Measurements from ENCODE around the gene SLC25A18. TPM values are rescaled to one million over a fixed set of nuclear protein-coding genes. Genes with fewer than 3 reads are reported as not detected.

SLC25A18 gene
- total RNA-seq, 1 donor from 2014 or later, result 1.4 TPM

DNA sequence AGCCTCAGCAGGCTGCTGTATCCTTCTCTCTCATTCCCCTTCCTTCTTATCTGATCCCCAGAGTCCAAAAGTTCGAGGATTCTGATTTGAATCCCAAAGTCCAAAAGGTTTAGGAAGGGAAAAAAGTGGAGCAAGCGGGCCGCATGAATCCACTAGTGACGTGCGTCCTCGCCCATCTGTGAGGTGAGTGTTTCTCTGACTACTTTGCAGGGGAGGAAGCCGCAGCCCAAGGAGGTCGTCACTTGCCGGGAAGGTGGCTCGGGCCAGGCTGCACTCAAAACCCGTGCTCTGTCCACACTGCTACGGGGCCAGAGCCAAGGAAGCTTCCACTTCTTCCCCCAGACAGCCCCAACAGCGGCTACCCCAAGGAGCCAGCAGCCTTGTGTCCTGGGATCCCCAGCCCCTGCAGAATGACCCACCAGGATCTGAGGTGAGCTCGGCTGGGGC is 16.3 kb downstream of the SLC25A18 start:
- TF ChIP-seq, protein P1, sequence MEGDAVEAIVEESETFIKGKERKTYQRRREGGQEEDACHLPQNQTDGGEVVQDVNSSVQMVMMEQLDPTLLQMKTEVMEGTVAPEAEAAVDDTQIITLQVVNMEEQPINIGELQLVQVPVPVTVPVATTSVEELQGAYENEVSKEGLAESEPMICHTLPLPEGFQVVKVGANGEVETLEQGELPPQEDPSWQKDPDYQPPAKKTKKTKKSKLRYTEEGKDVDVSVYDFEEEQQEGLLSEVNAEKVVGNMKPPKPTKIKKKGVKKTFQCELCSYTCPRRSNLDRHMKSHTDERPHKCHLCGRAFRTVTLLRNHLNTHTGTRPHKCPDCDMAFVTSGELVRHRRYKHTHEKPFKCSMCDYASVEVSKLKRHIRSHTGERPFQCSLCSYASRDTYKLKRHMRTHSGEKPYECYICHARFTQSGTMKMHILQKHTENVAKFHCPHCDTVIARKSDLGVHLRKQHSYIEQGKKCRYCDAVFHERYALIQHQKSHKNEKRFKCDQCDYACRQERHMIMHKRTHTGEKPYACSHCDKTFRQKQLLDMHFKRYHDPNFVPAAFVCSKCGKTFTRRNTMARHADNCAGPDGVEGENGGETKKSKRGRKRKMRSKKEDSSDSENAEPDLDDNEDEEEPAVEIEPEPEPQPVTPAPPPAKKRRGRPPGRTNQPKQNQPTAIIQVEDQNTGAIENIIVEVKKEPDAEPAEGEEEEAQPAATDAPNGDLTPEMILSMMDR (conservative IDR thresholded peaks at IDR 0.05), result no peak
- H3K4me1 Mint-ChIP-seq (ENCODE audit: unreplicated experiment), result peaks cover 15% of the 10 kb centered on the region
- H3K27me3 Mint-ChIP-seq, result no peaks in the 10 kb centered on the region
- no peak overlapping the region for H3K27ac Mint-ChIP-seq
- H3K36me3 Mint-ChIP-seq, result no peaks in the 10 kb centered on the region
- no peak for DNase-seq (ENCODE audit: extremely low spot score, unreplicated experiment)
- no peaks in the 10 kb centered on the region for H3K9me3 Mint-ChIP-seq
- H3K4me3 Mint-ChIP-seq, result no peak overlapping the region

DNA sequence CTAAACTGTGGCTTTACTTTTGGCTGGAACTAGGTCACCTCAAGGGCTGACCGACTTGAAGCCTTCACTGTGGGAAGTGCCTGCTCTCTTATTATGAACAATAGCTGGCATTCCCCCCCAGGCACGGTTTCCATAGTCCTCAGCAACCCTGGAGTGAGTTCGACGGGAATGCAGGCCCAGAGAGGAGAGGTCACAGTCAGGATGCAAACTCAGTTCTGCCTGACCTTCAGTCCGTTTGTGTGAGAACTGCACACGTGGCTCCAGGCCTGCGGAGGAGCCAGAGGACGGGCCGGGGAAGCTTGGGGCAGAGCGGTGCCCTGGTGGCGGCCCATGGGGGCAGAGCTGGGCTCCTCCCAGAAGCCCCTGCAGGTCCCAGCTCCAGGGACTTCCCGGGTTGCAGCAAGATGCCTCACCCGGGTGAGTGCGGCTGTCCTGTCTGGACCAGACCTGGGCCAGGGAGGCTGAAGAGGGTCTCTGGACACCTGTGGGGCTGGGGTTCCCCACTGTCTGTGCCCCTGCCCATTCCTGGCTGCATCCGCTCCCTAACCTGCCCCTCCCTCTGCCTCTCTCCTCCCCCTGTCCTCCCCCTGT is 17.2 kb downstream of the SLC25A18 start:
- Mint-ChIP-seq H3K4me1 (ENCODE audit: unreplicated experiment) (peaks cover 14% of the 10 kb centered on the region), H3K36me3 (no peaks in the 10 kb centered on the region), H3K4me3 (no peak overlapping the region), H3K27me3 (no peaks in the 10 kb centered on the region), H3K27ac (no peak overlapping the region), H3K9me3 (no peaks in the 10 kb centered on the region)
- TF ChIP-seq, protein P1 (conservative IDR thresholded peaks at IDR 0.05), result no peak
- DNase-seq (ENCODE audit: extremely low spot score, unreplicated experiment), result no peak

DNA sequence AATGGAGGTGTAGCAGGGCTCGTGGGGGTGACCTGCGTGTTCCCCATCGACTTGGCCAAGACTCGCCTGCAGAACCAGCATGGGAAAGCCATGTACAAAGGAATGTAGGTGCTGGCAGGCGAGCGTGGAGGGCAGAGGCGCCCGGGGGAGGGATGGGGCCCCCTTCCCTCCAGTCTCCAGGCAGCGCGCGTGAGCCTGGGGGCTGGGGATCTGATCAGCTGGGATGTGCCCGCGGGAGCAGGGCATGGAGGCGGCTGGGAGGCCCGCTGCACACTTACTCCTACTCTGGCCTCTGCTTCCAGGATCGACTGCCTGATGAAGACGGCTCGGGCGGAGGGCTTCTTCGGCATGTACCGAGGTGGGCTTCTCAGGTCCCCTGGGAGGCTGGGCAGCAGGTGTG is 17.8 kb downstream of the SLC25A18 start:
- Mint-ChIP-seq H3K27ac (no peak overlapping the region), H3K4me3 (no peak overlapping the region), H3K4me1 (ENCODE audit: unreplicated experiment) (peaks cover 10% of the 10 kb centered on the region), H3K9me3 (no peaks in the 10 kb centered on the region), H3K36me3 (no peaks in the 10 kb centered on the region), H3K27me3 (no peaks in the 10 kb centered on the region)
- TF ChIP-seq, protein P1 (conservative IDR thresholded peaks at IDR 0.05), result no peak
- DNase-seq (ENCODE audit: extremely low spot score, unreplicated experiment), result no peak

DNA sequence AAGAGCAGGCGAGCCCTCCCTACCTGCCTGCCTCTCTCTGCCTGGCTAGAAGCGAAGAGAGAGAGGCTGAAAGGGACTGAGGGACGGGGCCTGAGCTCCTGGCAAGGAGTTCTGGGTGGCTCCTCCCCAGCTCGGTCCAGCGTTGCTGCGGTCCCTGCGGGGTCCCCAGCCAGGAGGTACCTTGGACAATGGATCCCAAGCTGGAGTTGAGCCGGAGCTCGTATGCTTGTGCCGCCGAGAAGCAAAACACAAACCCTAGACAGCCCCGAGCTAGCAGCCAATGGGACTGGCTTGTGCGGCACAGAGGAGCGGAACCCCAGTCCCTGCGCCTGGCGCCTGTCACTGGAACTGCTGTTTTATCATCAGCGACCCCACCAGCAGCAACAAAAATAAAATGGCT is 18.3 kb downstream of the SLC25A18 start:
- no peak overlapping the region for H3K27ac Mint-ChIP-seq
- H3K9me3 Mint-ChIP-seq, result no peaks in the 10 kb centered on the region
- H3K36me3 Mint-ChIP-seq, result no peaks in the 10 kb centered on the region
- no peaks in the 10 kb centered on the region for H3K27me3 Mint-ChIP-seq
- TF ChIP-seq, protein P1 (conservative IDR thresholded peaks at IDR 0.05), result no peak
- DNase-seq (ENCODE audit: extremely low spot score, unreplicated experiment), result no peak
- H3K4me1 Mint-ChIP-seq (ENCODE audit: unreplicated experiment), result peaks cover 10% of the 10 kb centered on the region
- H3K4me3 Mint-ChIP-seq, result no peak overlapping the region

DNA sequence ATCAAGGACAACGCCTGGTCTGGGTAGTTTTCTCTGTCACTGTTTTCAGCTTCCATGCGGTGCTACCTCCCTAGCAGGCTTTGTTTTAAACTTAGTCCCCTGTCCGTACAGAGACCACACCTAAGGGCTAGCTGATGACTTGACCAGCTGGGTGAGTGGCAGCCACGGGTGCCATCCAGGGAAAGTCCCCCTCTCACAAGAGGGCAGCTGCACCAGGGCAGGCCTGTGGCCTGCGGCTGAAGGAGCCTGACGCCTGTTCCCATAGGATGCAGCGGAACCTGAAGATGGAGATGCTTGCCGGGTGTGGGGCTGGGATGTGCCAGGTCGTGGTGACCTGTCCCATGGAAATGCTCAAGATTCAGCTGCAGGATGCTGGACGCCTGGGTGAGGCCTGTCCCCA is 19.9 kb downstream of the SLC25A18 start:
- DNase-seq (ENCODE audit: extremely low spot score, unreplicated experiment), result no peak
- Mint-ChIP-seq H3K27ac (no peak overlapping the region), H3K4me3 (no peak overlapping the region), H3K36me3 (no peaks in the 10 kb centered on the region), H3K27me3 (no peaks in the 10 kb centered on the region), H3K4me1 (ENCODE audit: unreplicated experiment) (peaks cover 8% of the 10 kb centered on the region), H3K9me3 (no peaks in the 10 kb centered on the region)
- TF ChIP-seq, protein P1 (conservative IDR thresholded peaks at IDR 0.05), result no peak

Measured in type B pancreatic cell (in vitro differentiated cells).